GM21381 (cell line): ENCODE measurements around the gene FRS2.
A peak's percentile ranks its signal among the peaks of the same experiment; 100 is the strongest.
"Not testable (repeated sequence)": the region's sequence is repeated elsewhere in the genome, so short reads cannot be mapped to it uniquely, and the experiment has no call there.

Experiments used
- ATAC-seq: cut with Tn5 transposase; IDR thresholded peaks from one replicate; pipeline ENCODE4 v1.9.1; 2021; ENCODE audit warnings: mild to moderate bottlenecking, moderate library complexity; ENCODE audit not compliant: unreplicated experiment

FRS2 gene

DNA sequence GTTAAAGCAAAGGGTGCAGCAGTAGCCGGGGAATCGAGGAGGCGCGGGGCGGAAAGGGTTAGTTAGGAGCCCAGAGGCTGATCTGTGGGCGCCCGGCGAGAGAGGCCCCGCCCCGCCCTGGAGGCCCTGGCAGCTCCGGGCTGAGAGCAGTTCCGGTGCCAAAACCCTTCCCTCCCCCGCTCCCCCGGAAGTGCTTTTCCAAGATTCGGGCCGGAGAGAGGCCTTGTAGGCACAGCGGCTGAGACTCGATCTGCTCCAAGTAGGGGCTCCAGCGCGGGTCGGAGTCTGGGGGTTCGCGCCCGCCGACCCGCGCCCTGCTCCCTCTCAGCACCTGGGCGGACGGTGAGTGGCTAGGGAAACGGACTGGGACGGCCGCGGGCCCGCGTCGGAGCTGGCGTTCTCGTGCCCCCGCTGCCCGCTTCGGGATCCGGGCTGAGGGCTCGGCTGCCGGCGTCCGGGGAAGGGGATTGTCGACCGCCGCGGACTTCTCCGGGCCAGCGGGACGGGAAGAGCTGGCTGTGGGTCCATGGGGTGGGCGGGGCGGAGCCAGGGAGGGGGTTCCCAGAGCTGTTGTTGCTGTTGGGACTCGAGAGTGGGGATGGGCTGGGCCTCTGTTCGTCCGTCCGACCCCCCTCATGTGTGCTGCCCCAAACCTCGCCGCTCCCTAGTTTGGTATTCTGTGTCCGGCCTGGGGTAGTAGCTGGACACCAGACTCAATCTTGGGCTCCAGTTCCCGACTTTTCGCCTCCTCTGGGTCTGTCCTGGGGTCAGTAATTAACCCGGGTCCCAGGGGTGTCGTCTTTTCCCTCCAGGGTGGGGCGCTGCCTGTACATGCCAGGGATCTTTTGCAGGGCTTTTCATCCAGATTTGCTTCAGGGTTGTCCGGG lies at the start of gene FRS2:
Gene FRS2, plus strand, starts transcription at position 200 of the 887 bp plus-strand sequence. CDS start 98,643 bp downstream, outside the sequence.
- peak; percentile 95 for ATAC-seq

DNA sequence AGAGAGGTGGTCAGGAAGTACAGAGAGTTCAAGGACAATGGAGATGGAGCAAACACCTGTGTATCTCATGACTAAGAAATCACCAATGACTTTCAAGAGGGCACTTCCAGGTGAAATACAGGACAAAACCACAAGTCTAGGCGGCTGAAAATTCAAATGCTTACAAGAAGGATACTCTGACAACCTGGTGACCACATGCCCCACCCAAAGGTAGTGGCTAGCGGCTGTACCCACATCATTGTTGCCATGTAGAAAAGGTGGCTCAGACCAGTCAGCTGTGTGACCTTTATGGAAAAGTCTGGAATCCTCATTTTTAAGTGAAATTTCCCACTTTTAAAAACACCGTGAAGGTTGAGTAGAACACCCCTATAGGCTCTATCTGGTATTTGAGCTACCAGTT lies 48.6 kb upstream of the FRS2 start:
- no peak for ATAC-seq

DNA sequence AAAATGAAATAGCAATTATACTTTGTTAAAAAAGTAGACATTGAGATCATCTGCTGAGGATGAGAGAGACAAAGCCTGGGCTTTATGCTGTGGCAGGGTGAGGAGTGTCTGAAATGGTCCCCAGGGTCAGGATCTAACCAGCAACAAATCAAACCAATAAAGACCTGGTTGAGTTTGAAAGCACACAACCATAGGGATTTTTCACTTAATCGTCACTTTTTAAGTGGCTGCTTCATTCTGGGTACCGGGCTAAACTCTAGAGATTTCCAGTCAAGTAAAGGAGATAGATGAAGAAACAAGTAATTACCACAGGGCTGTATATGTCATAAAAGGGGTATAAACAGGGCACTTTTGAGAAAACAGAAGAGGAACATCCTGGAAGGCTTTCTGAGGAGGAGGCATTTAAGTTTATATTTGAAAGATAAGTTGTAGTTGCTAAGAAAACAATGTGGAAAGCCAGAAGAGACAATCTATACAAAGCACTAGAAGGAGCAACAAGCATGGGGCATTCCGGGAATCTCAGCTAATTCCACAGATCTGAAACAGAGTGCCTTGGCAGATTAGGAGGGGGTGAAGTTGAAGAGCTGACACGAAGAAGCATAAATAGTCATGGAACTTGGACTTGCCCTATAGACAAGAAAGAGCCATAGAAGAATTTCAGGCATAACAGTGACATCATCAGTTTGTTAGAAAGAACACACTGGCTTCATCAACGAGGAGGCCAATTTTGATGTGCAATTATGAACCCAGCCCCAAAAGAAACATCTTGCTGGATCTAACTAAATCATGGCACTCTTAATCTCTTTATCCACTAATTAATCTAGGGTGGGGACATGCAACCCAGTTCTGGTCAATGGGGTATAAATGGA lies 46.9 kb upstream of the FRS2 start:
- no peak for ATAC-seq

- no peak for ATAC-seq
Measured at GRCh38 chr12:69425417-69425816, 44.8 kb upstream of the FRS2 start.

GRCh38 chr12:69428351-69429073 lies 41.7 kb upstream of the FRS2 start:
- no peak for ATAC-seq

- ATAC-seq: no peak
Measured at GRCh38 chr12:69430942-69431590, 39.1 kb upstream of the FRS2 start.

GRCh38 chr12:69431591-69432222 lies 38.5 kb upstream of the FRS2 start:
- no peak for ATAC-seq

DNA sequence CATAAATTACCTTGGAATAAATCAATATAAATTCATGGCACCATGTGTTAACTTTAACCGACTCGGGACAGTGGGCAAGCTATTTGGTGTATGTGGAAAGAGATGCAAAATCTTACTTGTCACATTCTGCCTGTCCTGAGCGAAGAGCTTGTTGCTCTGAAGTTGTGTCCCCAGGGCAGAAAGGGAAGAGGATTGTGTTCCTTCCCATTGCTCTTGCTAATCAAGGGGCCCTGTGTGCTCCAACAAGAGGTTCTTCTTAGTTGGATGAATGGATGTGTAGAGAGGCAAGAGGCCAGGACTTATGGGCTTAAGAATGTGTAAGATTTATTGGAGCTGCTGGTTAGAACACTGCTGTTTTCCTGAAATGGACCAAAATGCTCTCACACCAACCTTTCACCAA lies 36.5 kb upstream of the FRS2 start:
- ATAC-seq: no peak

GRCh38 chr12:69435644-69436043 lies 34.5 kb upstream of the FRS2 start:
- no peak for ATAC-seq

GRCh38 chr12:69437073-69437472 lies 33.1 kb upstream of the FRS2 start:
- ATAC-seq: no peak

- ATAC-seq: no peak
Measured at GRCh38 chr12:69438539-69438938, 31.6 kb upstream of the FRS2 start.

- no peak for ATAC-seq
Measured at GRCh38 chr12:69440016-69440415, 30.2 kb upstream of the FRS2 start.

GRCh38 chr12:69440886-69441285 lies 29.3 kb upstream of the FRS2 start:
- ATAC-seq: no peak

- no peak for ATAC-seq
Measured at GRCh38 chr12:69442894-69443293, 27.3 kb upstream of the FRS2 start.

DNA sequence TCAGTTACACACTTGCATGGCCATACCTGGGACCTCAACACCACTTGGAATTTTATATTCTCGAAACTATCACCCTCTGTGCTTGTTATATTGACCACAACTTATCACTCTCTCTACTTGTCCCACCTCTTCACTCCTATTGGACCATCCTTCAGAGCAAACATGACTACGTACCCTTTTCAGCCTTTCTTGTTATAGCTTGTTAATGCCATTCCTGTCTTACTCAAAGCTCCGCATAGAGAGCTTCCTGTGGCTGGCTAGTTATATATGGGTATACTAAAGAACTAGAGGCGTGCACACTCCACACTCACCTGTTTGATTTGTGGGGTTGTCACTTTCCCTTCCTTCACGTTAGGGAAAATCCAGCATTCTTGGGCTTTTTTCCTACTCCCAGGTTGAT lies 26.3 kb upstream of the FRS2 start:
- ATAC-seq: no peak

DNA sequence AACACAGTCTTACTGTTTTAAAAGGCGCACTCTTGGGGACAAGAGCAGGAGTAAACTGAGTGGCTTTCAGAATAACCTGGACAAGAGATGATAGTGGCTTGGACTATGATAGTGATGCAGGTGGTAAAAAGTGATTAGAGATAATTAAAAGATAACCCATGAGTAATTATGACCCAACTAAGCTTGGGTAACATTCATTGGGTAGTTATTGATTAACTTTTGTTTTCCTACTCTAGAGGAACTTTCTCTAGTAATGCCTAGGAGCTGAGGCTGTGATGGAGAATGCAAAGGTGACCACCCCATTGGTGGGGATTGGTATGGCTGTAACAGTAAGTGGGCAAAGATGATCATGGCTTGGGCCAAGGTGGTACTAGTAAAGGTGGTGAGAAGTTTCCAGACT lies 22.3 kb upstream of the FRS2 start:
- ATAC-seq: no peak

DNA sequence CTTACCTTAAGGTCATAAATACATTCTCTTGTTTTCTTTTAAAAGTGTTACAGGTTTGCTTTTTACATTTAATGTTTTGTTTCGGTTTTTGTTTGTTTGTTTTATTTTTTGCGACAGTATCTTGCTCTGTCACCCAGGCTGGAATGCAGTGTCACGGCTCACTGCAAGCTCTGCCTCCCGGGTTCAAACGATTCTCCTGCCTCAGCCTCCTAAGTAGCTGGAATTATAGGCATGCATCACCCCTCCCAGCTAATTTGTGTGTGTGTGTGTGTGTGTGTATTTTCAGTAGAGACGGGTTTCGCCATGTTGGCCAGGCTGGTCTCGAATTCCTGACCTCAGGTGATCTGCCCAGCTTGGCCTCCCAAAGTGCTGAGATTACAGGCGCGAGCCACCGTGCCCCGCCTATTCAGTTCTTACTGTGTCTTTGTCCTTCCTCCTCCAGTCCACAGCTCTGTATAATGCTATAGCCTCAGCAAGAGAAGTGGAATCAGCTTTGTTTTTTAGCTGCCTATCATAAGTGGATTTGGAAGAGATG lies 17.5 kb upstream of the FRS2 start:
- ATAC-seq: not testable (repeated sequence)

DNA sequence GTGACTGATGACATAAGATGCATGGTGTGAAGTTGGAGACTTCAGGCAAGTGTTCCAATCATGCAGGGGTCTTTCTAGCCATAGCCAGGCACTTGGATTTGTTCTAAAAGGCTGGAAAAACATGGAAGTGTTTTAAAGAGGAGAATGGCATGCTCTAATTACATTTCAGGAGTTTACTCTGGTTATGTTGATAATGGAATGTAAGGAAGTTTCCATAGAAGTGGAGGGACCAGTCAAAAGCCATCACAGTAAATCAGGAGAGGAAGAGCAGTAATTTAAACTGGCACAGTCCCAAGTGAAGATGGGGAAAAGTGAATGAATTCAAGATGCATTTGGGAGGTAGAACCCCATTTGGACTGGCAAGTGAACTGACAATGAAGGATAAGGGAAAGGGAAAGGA lies 13.9 kb upstream of the FRS2 start:
- ATAC-seq: no peak

DNA sequence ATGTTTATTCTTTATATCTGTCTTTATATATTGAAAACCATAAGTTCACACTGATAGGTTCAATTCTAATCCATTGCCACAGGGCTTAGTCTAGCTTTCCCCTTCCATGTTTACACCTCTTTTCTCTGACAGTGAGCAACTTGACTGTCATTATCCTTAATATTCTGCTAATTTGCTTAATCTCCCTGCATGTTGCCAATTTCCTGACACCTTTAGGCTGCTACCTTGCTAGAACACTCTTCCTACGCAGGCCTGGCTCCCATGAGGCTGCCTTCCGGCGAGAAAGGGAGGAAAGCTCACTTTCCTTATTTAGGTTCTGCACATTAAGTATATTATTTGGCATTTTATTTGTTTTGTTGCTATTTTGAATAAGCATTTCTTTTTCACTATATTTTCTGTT lies 12.8 kb upstream of the FRS2 start:
- ATAC-seq: no peak

DNA sequence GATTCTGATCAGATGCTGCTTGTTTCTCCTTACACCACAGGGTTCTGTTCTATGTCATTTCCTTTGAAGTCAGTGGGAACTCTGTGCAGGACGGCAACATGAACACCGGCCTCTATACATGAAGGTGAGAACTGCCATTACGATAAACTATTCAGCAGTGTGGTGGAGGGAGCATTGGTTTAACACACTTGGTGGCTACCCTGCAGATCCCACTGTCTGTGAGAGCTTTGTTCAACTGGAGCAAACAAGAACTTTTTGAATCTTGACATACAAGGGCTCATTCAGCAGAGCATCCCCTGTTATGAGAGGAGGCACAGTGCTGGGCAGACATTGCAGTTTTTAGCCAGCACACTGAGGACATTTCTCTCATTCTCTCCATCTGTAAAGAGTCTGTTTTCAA lies 10.7 kb upstream of the FRS2 start:
- ATAC-seq: no peak
